ENCODE measurements around the gene UFD1. TPM values are rescaled to one million over a fixed set of nuclear protein-coding genes. Genes with fewer than 3 reads are reported as not detected.

Gene UFD1
- total and polyA plus RNA-seq, 2 donors from 2014 or later, result 56.2 to 67.8 TPM

DNA sequence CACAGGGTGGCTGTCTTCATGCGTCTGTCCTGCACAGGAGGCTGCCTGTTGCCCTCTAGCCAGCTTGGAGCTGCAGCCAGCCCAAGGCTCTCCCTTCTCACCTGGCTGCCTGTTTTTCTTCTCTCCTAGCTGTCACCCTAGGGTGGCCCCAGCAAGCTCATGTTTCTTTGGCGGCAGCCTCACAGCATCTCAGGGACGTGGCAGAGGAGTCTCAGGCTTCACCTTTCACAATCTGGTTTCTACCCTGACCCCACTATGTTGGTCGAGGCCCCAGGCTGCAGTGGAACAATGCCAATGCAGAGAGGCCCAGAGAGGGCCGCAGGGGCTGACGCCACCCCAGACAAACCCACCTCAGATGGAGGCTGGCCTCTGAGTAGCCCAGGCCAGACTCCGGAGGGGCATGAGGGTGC, 47.7 kb upstream of the UFD1 start:
- intact Hi-C loops (cut with DNase I), result no loop called here
- no peak for FAIRE-seq
- Histone ChIP-seq H3K27me3 (ENCODE audit: control insufficient read depth, insufficient read depth, low read length) (no peaks in the 10 kb centered on the region), H3K36me3 (ENCODE audit: control insufficient read depth in 2 of 3, insufficient read depth in 3 of 3, low read length in 3 of 3) (no peaks in the 10 kb centered on the region), H3K27ac (ENCODE audit: low read depth in 2 of 2, low read length in 2 of 2) (no peak overlapping the region), H3K9me3 (ENCODE audit: control insufficient read depth in 2 of 3, insufficient read depth in 1 of 3, low read length in 3 of 3) (no peaks in the 10 kb centered on the region), H3K4me3 (ENCODE audit: low read length in 3 of 3) (no peak overlapping the region), H3K9ac (ENCODE audit: low read length in 3 of 3) (no peak overlapping the region), H3K4me1 (ENCODE audit: control insufficient read depth in 2 of 3, insufficient read depth in 2 of 3, low read depth in 1 of 3, low read length in 3 of 3) (peaks cover 0 to 8% (median 0%) of the 10 kb centered on the region in 3 donors)
- DNase-seq, result peak in 1 of 5 donors; percentile 24
- TF ChIP-seq, protein P1, sequence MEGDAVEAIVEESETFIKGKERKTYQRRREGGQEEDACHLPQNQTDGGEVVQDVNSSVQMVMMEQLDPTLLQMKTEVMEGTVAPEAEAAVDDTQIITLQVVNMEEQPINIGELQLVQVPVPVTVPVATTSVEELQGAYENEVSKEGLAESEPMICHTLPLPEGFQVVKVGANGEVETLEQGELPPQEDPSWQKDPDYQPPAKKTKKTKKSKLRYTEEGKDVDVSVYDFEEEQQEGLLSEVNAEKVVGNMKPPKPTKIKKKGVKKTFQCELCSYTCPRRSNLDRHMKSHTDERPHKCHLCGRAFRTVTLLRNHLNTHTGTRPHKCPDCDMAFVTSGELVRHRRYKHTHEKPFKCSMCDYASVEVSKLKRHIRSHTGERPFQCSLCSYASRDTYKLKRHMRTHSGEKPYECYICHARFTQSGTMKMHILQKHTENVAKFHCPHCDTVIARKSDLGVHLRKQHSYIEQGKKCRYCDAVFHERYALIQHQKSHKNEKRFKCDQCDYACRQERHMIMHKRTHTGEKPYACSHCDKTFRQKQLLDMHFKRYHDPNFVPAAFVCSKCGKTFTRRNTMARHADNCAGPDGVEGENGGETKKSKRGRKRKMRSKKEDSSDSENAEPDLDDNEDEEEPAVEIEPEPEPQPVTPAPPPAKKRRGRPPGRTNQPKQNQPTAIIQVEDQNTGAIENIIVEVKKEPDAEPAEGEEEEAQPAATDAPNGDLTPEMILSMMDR (IDR thresholded peaks at IDR 0.05; ENCODE audit: borderline replicate concordance, extremely low read depth, insufficient read depth), result no peak

DNA sequence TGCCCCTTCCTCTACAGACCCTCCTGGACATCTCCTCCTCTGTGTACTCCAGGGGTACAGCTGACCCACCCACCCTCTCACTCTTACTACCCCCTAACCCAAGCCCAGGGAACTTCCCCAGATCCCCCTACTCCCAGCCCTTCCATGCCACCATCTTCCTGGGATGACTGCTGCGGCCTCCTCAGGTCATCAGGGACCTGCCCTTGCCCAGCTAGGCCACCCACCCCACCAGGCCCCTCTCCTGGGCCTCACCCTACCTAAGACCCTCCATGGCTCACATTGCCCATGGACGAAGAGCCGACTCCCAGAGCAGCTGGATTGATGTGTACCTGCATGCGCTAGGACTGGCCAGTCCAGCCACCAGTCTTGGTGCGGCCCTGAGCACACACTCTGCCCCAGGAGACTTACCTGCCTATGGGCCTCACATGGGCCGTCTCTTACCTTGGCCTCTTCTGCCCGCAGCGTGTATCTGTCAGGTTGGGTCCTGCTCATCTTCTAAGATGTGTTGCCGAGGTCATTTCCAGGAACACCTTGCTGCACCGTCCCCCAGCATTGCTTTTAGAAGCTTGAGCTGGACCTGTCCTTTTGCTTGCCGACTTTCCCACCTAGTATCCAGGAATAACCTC, 47.2 kb upstream of the UFD1 start:
- peaks cover 0 to 8% (median 0%) of the 10 kb centered on the region in 3 donors for H3K4me1 ChIP-seq (ENCODE audit: control insufficient read depth in 2 of 3, insufficient read depth in 2 of 3, low read depth in 1 of 3, low read length in 3 of 3)
- peak overlapping the region in 1 of 2 donors; percentile 88 for H3K27ac ChIP-seq (ENCODE audit: low read depth in 2 of 2, low read length in 2 of 2)
- no peak overlapping the region for H3K4me3 ChIP-seq (ENCODE audit: low read length in 3 of 3)
- intact Hi-C loops (cut with DNase I), result no loop called here
- DNase-seq (peak in 1 of 5 donors; percentile 23), FAIRE-seq (no peak)
- no peaks in the 10 kb centered on the region for H3K27me3 ChIP-seq (ENCODE audit: control insufficient read depth, insufficient read depth, low read length)
- H3K9ac ChIP-seq (ENCODE audit: low read length in 3 of 3), result no peak overlapping the region
- H3K9me3 ChIP-seq (ENCODE audit: control insufficient read depth in 2 of 3, insufficient read depth in 1 of 3, low read length in 3 of 3), result no peaks in the 10 kb centered on the region
- TF ChIP-seq, protein P1 (IDR thresholded peaks at IDR 0.05; ENCODE audit: borderline replicate concordance, extremely low read depth, insufficient read depth), result no peak
- no peaks in the 10 kb centered on the region for H3K36me3 ChIP-seq (ENCODE audit: control insufficient read depth in 2 of 3, insufficient read depth in 3 of 3, low read length in 3 of 3)

DNA sequence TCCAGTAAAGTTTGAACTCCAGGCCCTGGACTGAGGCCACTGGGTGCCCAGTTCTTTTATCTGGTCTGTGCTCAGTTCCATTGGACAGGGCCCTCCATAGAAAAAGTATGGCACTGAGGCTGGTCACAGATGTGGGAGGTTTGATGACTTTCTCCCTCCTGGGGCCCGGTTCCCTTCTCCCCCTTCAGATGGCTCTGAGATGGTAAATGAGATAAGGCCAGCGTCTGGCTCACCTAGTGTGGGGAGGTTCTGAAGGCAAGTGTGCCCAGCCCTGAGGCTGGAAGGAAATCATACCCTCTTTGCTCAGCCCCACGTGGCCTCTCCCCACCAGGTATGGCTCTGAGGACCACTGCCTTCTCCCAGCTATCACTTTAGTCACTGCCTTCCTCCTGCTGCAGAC, 46.7 kb upstream of the UFD1 start:
- peaks cover 0 to 8% (median 0%) of the 10 kb centered on the region in 3 donors for H3K4me1 ChIP-seq (ENCODE audit: control insufficient read depth in 2 of 3, insufficient read depth in 2 of 3, low read depth in 1 of 3, low read length in 3 of 3)
- H3K36me3 ChIP-seq (ENCODE audit: control insufficient read depth in 2 of 3, insufficient read depth in 3 of 3, low read length in 3 of 3), result no peaks in the 10 kb centered on the region
- no peak overlapping the region for H3K4me3 ChIP-seq (ENCODE audit: low read length in 3 of 3)
- FAIRE-seq (no peak), DNase-seq (peak in 1 of 5 donors; percentile 35)
- no peaks in the 10 kb centered on the region for H3K27me3 ChIP-seq (ENCODE audit: control insufficient read depth, insufficient read depth, low read length)
- intact Hi-C loops (cut with DNase I), result no loop called here
- H3K9ac ChIP-seq (ENCODE audit: low read length in 3 of 3), result no peak overlapping the region
- no peaks in the 10 kb centered on the region for H3K9me3 ChIP-seq (ENCODE audit: control insufficient read depth in 2 of 3, insufficient read depth in 1 of 3, low read length in 3 of 3)
- TF ChIP-seq, protein P1 (IDR thresholded peaks at IDR 0.05; ENCODE audit: borderline replicate concordance, extremely low read depth, insufficient read depth), result no peak
- H3K27ac ChIP-seq (ENCODE audit: low read depth in 2 of 2, low read length in 2 of 2), result peak overlapping the region; percentile 71 to 88

All from kidney (tissue), 14 donors.